ENCODE results near the gene GCM1. TPM values are rescaled to one million over a fixed set of nuclear protein-coding genes. Genes with fewer than 3 reads are reported as not detected.

Gene GCM1
- total RNA-seq, 2 experiments from 2014 or later: 0.09 TPM; not detected in 1

DNA sequence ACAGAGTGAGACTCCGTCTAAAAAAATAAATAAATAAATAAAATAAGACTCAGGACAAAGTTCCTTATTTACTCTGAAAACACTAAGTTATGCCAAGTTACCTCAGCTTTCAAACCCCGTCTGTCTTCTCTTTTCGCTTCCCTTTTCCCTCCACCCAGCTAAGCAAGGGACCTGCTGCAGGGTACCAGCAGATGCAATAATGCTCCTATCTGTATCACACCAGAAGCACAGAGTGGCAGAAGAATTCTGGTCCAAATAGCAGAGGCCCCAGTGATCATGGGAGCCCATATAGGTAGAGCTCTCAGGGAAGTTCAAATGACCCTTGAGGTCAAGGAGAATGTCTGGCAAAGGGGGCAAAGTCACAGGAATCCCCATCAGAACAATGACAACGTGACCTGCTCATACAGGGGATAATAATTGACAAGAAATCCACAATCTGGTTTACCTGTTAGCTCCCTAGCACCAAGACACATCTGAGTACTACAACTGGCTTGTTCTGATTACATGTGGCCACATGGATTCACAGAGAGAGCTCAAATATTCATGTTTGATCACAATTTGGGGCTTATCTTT, 8.7 kb downstream of the GCM1 start:
- DNase-seq (no peak), ATAC-seq (no peak)
- Mint-ChIP-seq H3K4me3 (no peak overlapping the region), H3K4me1 (no peaks in the 10 kb centered on the region), H3K27me3 (peaks cover 31% of the 10 kb centered on the region), H3K36me3 (no peaks in the 10 kb centered on the region), H3K27ac (no peak overlapping the region), H3K9me3 (ENCODE audit: low read depth) (no peaks in the 10 kb centered on the region)
- CTCF ChIA-PET: interaction anchor here (0.6 kb wide), 2 partner anchors 17 to 26 kb away, joined by 3 read pairs; no protein-coding TSS in a partner anchor

DNA sequence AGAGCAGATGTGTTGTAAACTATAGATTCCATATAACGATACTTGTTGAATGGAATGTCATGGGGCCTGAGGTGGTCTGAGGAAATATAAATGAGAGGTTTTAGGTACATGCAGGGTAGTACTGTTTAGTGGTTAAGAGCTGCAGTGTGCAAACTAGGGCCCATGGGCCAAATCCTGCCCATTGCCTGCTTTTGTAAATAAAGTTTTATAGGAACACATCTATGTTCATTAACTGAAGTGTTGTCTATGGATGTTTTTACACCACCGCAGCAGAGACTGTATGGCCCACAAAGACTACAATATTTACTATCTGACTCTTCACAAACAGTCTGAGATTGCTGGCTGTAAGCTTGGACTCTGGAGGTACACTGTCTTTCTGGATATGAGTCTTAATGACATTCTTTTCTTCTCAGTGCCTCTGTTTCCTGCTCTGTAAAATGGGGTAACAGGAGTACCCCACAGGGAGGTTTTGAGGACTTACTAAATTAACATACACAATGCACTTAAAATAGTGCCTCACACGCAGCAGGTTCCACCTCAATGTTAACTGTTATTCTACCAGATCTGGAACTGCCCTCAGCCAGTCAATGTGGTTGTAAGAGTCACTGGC, 12.5 kb downstream of the GCM1 start:
- H3K27ac Mint-ChIP-seq: no peak overlapping the region
- H3K27me3 Mint-ChIP-seq: peaks cover 14% of the 10 kb centered on the region
- no peaks in the 10 kb centered on the region for H3K36me3 Mint-ChIP-seq
- no peak overlapping the region for H3K4me3 Mint-ChIP-seq
- CTCF ChIA-PET: no interaction called here
- DNase-seq: no peak
- ATAC-seq: no peak
- H3K9me3 Mint-ChIP-seq (ENCODE audit: low read depth): no peaks in the 10 kb centered on the region
- H3K4me1 Mint-ChIP-seq: no peaks in the 10 kb centered on the region

DNA sequence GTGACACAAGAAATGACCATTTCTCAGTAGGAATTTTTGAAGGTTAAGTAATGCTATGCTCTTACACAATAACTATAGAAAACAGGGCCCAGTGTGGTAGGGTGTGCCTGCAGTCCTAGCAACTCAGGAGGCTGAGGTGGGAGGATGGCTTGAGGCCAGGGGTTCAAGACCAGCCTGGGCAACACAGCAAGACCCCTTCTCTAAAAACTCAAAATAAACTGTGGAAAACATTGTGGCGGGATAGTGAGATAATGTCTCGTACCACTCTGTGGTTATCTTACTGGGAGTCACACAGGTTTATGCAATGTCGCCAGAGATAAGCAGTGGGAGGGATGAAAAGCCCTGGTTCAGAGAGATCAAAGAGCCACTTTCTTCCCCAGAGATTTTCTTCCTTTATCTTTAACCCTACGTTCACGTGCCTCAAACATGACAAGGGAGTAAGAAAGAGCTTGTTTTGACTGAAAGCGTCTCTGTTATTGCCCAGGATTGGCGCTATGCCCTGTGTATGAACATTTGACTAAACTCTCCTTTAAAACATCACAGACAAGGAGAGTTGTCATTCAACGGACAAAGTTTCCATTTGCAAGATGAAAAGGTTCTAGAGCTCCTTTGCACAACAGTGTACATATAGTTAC, 13.9 kb downstream of the GCM1 start:
- H3K4me3 Mint-ChIP-seq: no peak overlapping the region
- peaks cover 14% of the 10 kb centered on the region for H3K27me3 Mint-ChIP-seq
- H3K4me1 Mint-ChIP-seq: no peaks in the 10 kb centered on the region
- no peaks in the 10 kb centered on the region for H3K36me3 Mint-ChIP-seq
- no peak for ATAC-seq
- H3K9me3 Mint-ChIP-seq (ENCODE audit: low read depth): no peaks in the 10 kb centered on the region
- no peak for DNase-seq
- no peak overlapping the region for H3K27ac Mint-ChIP-seq
- CTCF ChIA-PET: no interaction called here

DNA sequence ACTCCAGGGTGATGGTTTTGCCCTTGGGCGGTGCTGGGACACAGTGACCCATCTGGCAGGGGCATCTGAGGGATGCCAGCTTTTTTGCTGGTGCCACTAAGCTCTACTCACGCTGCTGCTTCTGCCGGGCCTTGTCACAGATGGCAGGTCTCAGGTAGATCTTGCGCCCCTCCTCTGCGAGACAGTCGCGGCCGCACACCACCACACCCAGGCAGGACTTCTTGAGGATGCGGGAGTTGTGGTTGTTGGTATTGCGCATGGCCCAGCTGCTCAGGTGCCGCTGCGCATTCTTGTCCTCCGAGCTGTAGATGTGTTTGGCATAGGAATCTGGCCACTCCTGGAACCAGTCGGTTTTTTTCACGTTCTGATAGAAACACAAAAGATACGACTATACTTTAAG, 14.7 kb downstream of the GCM1 start:
- CTCF ChIA-PET: no interaction called here
- no peaks in the 10 kb centered on the region for H3K36me3 Mint-ChIP-seq
- no peaks in the 10 kb centered on the region for H3K4me1 Mint-ChIP-seq
- DNase-seq (no peak), ATAC-seq (no peak)
- no peak overlapping the region for H3K27ac Mint-ChIP-seq
- H3K9me3 Mint-ChIP-seq (ENCODE audit: low read depth): no peaks in the 10 kb centered on the region
- H3K27me3 Mint-ChIP-seq: peaks cover 17% of the 10 kb centered on the region
- no peak overlapping the region for H3K4me3 Mint-ChIP-seq

DNA sequence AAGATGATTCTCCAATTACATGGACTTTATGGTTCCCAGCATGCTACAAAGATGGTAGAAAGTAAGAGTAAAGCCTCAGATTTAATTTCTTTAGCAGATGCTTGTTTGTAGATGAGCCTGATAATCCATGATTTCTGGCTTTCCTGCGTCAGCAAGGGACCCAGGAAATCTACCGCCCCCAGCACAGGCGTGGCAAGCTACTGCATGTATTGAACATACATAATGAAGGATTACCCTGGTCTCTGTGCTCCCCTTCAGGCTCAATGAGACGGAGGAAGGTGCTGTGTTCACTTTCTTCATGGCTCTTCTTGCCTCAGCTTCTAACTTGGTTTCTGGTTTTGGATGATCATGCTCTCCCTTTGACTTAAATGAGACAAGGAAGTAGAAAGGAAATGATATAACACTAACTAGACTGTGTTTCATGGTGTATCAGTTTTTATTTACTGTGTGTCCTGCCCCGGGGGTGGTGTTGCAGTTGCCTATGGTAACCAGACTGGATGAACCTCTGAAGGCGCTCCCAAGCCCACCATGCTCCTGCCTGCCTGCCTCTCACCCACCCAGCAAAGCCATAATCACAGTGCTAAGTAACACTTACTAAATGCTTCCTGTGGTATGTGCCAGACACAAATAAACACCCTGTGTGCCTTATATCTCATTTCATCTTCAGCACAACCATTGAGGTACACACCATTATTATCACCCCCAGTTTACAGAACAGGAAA, 17.9 kb downstream of the GCM1 start:
- ATAC-seq (no peak), DNase-seq (no peak)
- Mint-ChIP-seq H3K4me1 (no peaks in the 10 kb centered on the region), H3K4me3 (no peak overlapping the region), H3K36me3 (no peaks in the 10 kb centered on the region), H3K27me3 (peaks cover 28% of the 10 kb centered on the region), H3K27ac (no peak overlapping the region), H3K9me3 (ENCODE audit: low read depth) (no peaks in the 10 kb centered on the region)
- CTCF ChIA-PET: no interaction called here

DNA sequence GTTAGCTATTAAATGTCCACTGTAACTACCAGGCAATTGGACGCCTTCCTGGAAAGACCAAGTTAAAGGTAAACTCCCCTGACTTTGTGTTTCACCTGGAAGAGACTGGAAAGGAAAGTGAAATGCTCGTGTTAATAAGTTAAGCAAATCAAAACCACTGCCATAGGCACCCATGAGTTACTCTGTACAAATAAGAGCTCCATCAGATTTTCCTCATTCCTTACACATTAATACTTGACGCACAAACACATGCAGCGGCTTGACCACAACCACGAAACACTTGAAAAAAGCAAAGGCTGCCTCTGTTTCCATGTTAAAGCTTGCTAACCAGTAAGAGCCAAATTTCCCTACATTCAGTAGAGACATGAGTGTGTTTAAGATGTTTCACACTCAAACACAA, 19.8 kb downstream of the GCM1 start:
- Mint-ChIP-seq H3K4me1 (no peaks in the 10 kb centered on the region), H3K4me3 (no peak overlapping the region), H3K27ac (no peak overlapping the region), H3K27me3 (peaks cover 32% of the 10 kb centered on the region), H3K9me3 (ENCODE audit: low read depth) (no peaks in the 10 kb centered on the region), H3K36me3 (no peaks in the 10 kb centered on the region)
- CTCF ChIA-PET: no interaction called here
- DNase-seq (no peak), ATAC-seq (no peak)

DNA sequence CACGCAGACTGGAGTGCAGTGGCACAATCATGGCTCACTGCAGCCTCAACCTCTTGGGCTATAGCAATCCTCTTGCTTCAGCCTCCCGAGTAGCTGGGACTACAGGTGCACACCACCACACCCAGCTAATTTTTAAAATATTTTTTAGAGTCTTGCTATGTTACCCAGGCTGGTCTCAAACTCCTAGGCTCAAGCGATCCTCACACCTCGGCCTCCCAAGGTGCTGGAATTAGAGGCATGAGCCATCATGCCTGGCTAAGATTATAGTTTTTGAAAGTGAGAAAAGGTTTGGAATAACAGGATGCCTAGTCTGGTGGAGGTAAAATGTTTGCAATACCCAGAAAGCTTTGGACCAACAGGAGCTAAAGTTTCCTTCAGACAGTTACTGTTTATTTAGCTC, 23.4 kb downstream of the GCM1 start:
- no peak for DNase-seq
- Mint-ChIP-seq H3K36me3 (no peaks in the 10 kb centered on the region), H3K27ac (no peak overlapping the region), H3K4me1 (no peaks in the 10 kb centered on the region), H3K4me3 (no peak overlapping the region), H3K27me3 (peaks cover 35% of the 10 kb centered on the region), H3K9me3 (ENCODE audit: low read depth) (no peaks in the 10 kb centered on the region)
- CTCF ChIA-PET: no interaction called here
- ATAC-seq: no peak

DNA sequence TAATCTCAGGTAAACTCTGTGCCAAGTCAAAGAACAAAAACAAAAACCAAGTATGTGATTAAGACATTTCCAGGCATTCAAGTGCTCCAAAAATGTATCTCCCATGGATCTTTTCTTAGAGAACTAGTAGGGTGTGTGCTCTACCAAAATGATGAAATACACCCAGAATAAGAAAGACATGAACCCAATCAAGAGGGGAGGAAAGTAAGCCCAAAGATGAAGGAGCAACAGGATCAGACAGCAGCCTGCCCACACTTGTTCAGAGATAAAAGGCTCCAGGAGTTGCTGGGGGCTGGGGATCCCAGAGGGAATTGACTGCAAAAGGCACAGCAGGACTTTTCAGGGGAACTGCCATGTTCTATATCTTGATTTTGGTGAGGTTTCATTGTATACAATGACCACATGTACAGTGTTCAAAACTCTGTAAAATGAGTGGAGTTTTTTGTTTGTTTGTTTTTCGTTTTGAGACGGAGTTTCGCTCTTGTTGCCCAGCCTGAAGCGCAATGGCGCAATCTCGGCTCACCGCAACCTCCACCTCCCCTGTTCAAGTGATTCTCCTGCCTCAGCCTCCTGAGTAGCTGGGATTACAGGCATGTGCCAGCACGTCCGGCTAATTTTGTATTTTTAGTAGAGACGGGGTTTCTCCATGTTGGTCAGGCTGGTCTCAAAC, 24.4 kb downstream of the GCM1 start:
- CTCF ChIA-PET: no interaction called here
- Mint-ChIP-seq H3K27ac (no peak overlapping the region), H3K4me3 (no peak overlapping the region), H3K4me1 (no peaks in the 10 kb centered on the region), H3K27me3 (peaks cover 30% of the 10 kb centered on the region), H3K9me3 (ENCODE audit: low read depth) (no peaks in the 10 kb centered on the region), H3K36me3 (no peaks in the 10 kb centered on the region)
- ATAC-seq (no peak), DNase-seq (no peak)

DNA sequence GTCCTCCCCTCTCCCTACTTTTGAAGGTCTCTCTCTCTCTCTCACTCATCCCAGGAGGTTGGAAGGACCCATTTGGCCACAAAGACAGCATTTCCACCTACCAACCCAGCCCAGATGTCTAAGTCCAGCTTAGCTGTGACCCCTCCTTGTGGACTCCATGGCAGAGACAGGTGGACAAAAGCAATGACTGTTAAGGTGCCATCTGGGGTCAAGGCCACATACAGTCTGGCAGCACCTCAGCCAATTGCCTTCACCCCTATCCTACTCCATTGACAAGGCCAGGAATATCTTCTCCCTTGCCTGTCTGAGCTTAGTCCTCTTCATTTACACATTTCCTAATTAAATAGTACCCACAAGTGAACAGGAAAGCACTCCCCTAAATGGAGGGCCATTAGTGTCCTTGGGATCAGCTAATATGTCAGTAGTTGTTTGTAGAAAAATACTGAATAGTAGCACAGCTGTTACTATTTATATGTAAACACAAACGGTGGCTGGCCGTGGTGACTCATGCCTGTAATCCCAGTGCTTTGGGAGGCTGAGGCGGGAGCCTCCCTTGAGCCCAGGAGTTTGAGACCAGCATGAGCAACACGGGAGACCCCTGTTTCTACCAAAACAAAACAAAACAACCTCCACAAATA, 28.8 kb downstream of the GCM1 start:
- ATAC-seq: no peak
- no peaks in the 10 kb centered on the region for H3K9me3 Mint-ChIP-seq (ENCODE audit: low read depth)
- H3K27ac Mint-ChIP-seq: no peak overlapping the region
- H3K4me1 Mint-ChIP-seq: no peaks in the 10 kb centered on the region
- no peaks in the 10 kb centered on the region for H3K36me3 Mint-ChIP-seq
- no peak overlapping the region for H3K4me3 Mint-ChIP-seq
- CTCF ChIA-PET: no interaction called here
- H3K27me3 Mint-ChIP-seq: peaks cover 6% of the 10 kb centered on the region
- no peak for DNase-seq

DNA sequence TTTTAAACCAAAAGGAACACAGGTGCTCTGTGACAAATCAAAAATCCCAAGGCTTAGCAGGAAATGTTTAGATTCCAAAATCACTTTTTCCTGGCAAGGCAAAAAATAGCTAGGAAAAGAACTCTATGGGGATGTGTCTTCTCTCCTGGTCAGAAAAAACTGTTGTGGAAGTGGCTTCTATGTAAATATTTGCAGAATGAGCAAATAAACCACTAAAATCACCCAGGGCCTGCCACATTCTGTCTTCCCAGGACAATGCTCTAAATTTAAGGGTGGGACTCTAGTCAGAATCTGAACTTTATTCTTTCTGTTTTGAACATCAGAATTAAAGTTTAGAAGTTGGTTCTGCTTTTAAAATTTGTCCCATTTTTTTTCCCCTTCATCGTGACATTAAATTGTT, 29.3 kb downstream of the GCM1 start:
- Mint-ChIP-seq H3K36me3 (no peaks in the 10 kb centered on the region), H3K4me1 (no peaks in the 10 kb centered on the region), H3K27me3 (peaks cover 7% of the 10 kb centered on the region), H3K27ac (no peak overlapping the region), H3K9me3 (ENCODE audit: low read depth) (no peaks in the 10 kb centered on the region), H3K4me3 (no peak overlapping the region)
- DNase-seq (no peak), ATAC-seq (no peak)
- CTCF ChIA-PET: no interaction called here

DNA sequence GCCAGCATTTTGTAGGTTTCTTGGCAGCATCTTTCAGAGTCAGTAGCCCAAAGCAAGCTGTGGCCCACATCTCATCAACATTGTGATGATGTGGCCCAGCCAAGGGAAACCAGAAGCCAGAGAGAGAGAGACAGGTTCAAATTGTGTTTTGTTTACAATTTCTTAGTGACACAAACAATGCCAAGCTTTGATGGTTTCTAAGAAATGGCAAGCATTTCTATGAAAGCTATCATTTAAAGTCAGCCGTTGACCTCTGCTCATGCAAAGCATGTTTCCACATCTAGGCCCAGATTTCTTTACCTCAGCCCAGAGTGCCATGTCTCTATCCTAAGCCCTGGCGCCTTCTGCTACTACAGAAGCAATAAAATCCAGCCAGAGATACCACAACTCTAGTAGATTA, 32.9 kb downstream of the GCM1 start:
- CTCF ChIA-PET: no interaction called here
- no peak overlapping the region for H3K27ac Mint-ChIP-seq

DNA sequence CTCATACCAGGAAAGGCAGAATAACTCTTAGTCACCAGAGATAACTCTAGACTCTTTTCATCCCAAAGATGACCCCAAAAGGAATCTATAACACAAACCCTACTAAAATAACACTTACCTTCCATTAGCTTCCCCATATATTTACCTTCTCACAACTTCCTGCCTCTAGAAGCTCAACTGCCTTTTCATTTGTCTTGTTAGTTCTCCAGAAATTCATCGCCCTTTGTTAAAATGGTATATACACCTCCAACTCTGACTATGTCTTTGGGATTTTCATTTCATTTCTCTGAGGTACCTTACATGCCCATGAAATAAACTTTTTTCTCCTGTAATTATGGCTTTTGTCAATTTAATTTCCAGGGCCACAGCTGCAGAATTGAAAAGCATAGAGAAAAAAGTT, 33.5 kb downstream of the GCM1 start:
- no peaks in the 10 kb centered on the region for H3K36me3 Mint-ChIP-seq
- CTCF ChIA-PET: interaction anchor here (0.9 kb wide), 1 partner anchor 16 kb away, joined by 3 read pairs; no protein-coding TSS in a partner anchor
- ATAC-seq (no peak), DNase-seq (no peak)
- H3K9me3 Mint-ChIP-seq (ENCODE audit: low read depth): no peaks in the 10 kb centered on the region
- no peak overlapping the region for H3K27ac Mint-ChIP-seq
- peaks cover 17% of the 10 kb centered on the region for H3K4me1 Mint-ChIP-seq
- no peak overlapping the region for H3K4me3 Mint-ChIP-seq
- peaks cover 6% of the 10 kb centered on the region for H3K27me3 Mint-ChIP-seq

More for the DNA sequence above, 32.9 kb downstream of the GCM1 start:
- H3K27me3 Mint-ChIP-seq: peaks cover 10% of the 10 kb centered on the region
- ATAC-seq: no peak
- no peaks in the 10 kb centered on the region for H3K36me3 Mint-ChIP-seq
- no peak overlapping the region for H3K4me3 Mint-ChIP-seq
- no peaks in the 10 kb centered on the region for H3K9me3 Mint-ChIP-seq (ENCODE audit: low read depth)
- no peak for DNase-seq
- peaks cover 11% of the 10 kb centered on the region for H3K4me1 Mint-ChIP-seq

DNA sequence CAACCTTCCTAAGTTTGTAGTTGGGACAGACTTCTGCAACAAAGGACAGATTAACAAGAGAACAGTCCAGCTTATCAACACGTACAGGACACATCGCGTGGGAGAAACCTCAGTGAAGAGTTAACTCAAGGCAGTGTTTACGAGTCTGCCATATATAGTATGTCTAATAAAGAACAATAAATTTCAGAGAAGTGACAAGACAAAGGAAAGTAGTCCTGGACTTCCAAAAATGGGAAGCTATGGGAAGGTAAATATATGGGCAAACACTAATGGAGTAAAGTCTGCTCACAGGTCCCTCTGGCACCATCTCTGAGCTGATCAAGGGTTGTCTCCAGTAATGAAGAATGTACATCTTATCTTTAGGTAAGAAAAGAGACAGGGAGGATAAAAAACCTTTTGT, 34.9 kb downstream of the GCM1 start:
- Mint-ChIP-seq H3K4me3 (no peak overlapping the region), H3K27me3 (peaks cover 4% of the 10 kb centered on the region), H3K4me1 (peaks cover 30% of the 10 kb centered on the region), H3K27ac (no peak overlapping the region), H3K9me3 (ENCODE audit: low read depth) (no peaks in the 10 kb centered on the region), H3K36me3 (no peaks in the 10 kb centered on the region)
- DNase-seq: no peak
- no peak for ATAC-seq
- CTCF ChIA-PET: interaction anchor here (0.5 to 1.2 kb wide), 2 partner anchors 9 to 26 kb away, joined by 3 read pairs; no protein-coding TSS in a partner anchor
